NCI-H2029 treated with DMSO at 0.1 percent for 48 hours (cell line): ENCODE measurements around the gene RYR2.
"Not testable (repeated sequence)": the region's sequence is repeated elsewhere in the genome, so short reads cannot be mapped to it uniquely, and the experiment has no call there.

ENCODE experiments used
- DNase-seq: peaks from one replicate; lab custom pipeline; 2025; lab: John Stamatoyannopoulos, UW

Gene RYR2

DNA sequence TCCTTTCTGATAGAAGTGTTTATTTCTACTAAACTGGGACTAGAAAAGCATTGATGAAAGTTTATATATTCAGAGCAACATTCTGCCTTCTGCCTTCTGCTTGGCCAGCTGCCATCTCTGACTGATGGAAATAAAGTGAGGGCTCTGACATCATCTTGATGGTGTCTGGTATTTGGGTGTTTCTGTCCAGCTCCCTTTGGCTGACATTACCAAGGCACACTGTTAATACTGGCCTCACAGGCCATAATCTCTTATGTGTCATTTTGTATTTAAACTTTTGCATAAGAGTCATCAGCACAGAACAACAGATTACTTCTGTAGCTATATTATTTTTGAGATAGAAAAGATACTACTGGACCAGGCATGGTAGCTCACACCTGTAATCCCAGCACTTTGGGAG lies 216.9 kb downstream of the RYR2 start:
- no peak for DNase-seq

DNA sequence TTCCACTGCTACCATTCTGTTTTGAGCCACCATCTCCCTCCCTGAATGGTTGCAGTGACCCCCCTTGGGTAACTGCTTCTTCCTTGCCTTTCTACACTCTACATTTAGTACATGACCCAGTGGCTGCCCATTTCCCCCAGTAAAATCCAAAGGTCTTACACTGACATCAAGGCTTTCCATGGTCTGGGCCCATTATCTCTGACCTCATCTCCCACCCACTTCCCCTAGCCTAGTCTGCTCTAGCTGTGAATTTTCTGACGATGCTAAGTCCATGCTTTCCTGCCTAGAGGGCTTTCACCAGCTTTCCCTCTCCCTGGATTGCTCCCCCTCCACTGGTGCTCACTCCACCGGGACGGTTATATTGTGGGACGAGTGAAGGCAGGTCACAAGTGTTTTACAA lies 219.2 kb downstream of the RYR2 start:
- no peak for DNase-seq

DNA sequence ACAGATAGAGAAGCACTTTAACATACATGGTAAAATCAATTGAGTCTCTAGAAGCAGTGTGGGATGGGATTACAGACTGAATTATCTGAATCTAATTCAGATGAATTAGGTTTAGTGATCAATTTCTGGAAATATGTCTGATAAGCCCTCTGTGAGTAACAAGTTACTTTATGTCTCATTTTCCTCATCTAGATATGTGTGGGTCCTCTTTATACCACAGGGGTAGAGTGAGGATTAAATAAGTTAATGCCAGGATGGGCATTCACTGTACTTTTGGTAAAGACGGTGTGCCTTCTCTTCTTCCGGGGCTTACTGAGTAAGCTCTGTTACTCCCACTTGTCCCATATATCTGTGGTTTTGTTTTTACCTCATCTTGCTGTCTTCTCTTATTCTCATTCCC lies 225.8 kb downstream of the RYR2 start:
- DNase-seq = no peak

GRCh38 chr1:237269938-237270337 lies 228.0 kb downstream of the RYR2 start:
- DNase-seq = no peak

GRCh38 chr1:237270353-237270752 lies 228.4 kb downstream of the RYR2 start:
- DNase-seq = no peak

GRCh38 chr1:237277994-237278393 lies 236.0 kb downstream of the RYR2 start:
- DNase-seq = not testable (repeated sequence)

GRCh38 chr1:237279629-237280028 lies 237.6 kb downstream of the RYR2 start:
- no peak for DNase-seq

DNA sequence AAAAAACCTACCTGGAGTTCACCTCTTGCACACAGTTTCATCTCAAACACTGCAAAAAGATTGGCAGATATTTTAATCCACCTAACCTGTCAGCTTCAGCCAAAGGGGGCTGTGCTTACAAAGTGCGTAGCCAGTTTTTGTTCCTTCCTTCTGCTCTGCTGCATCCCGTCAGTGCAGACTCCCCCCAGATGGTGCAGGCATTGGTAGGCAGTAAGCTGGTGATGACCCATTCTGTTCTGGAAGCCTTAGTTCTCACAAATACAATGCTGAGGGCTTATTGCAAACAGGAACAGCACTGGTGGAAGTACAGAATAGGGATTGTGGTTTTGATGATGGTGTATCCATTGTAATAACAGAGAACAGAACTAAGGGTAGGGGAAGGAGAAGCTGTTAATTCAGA lies 239.5 kb downstream of the RYR2 start:
- DNase-seq = no peak

- DNase-seq = no peak
Measured at GRCh38 chr1:237282208-237282783, 240.3 kb downstream of the RYR2 start.

DNA sequence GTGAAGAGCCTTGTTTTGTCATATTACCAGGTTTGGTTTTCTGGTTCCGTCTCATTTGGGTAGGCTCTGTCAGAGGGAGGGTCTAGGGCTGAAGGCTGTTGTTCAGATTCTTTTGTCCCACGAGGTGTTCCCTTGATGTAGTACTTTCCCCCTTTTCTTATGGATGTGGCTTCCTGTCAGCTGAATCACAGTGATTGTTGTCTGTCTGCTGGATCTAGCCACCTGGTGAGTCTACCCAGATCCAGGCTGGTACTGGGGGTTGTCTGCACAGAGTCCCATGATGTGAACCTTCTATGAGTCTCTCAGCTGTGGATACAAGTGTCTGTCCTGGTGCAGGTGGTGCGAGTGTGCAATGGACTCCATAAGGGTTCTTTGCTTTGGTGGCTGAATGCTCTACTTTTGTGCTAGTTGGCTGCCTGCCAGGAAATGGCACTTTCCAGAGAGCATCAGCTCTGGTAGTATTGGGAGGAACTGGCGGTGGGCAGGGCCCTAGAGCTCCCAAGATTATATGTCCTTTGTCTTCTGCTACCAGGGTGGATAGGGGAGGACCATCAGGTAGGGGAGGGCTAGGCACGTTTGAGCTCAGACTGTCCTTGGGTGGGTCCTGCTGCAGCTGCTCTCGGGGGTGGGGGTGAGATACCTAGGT lies 246.0 kb downstream of the RYR2 start:
- no peak for DNase-seq

DNA sequence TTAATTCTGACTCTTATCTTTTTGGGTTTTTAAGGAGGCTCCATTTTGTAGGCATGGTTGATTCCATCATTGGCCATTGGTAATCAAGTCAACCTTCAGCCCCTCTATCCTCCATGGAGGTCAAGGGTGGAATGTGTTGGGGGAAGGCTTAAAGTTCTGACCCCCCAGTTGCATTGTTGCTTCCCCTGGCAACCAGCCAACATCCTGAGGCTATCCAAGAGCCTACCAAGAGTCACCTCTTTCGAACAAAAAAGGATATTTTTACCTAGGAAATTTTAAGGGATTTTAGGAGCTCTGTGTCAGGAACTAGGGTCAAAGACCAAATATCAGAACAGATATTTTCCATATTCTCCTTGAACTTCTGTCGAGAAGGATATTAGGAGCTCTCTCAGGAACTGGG lies 251.8 kb downstream of the RYR2 start:
- DNase-seq = no peak

DNA sequence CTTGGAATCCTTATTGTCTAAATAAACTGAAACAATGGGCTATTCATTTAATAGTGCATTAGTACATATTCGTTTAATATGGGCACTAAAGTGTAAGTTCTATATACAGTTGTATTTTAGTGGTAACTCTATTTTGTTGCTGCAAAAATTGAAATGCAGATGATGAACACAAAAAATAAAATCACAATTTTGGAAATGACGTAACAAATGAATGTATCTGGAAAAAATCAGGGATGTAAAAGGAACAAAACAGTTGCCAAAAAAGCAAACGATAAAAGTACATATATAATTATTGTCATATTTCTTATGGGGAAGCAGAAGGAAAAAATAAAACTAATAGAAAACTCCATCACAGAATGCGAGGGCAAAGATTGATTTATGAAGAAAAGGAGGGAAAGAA lies 254.9 kb downstream of the RYR2 start:
- DNase-seq = no peak

- DNase-seq = no peak
Measured at GRCh38 chr1:237300642-237301041, 258.7 kb downstream of the RYR2 start.

DNA sequence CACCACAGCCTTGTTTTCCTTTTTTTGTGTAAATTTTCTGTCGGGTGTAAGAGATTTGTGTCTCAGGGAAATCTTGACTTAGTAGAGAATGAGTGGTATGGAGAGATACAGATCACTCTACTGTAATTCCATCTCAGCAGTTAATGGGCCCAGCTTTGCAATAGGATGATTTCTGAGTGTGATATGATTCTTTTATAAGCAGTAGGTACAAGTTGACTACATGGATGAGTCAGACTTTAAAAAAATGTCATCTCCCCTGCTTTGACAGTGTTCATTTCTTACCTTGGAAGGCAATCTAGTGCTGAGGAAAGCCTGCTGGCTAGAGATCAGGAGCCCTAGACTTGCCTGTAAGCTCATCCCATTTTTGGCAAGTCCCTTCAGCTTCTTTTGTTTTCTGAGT lies 261.9 kb downstream of the RYR2 start:
- DNase-seq = no peak

DNA sequence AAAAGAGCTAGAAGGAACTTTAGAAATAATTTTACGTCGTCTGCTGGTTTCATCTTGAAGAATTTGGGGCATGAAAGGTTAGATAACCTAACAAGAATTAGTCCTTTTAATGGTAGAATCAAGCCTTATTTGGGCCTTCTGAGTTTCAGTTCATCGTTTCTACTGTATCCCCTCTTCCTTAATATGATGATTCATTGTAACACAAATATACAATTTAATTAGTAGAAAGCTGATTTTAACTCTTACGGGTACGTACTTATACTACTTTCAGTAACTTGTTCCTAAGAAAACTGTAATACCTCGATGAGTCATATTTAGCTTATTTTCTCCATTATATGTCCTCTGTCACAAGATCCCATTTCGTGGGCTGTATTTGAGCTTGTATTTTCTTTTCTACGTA lies 264.7 kb downstream of the RYR2 start:
- no peak for DNase-seq

DNA sequence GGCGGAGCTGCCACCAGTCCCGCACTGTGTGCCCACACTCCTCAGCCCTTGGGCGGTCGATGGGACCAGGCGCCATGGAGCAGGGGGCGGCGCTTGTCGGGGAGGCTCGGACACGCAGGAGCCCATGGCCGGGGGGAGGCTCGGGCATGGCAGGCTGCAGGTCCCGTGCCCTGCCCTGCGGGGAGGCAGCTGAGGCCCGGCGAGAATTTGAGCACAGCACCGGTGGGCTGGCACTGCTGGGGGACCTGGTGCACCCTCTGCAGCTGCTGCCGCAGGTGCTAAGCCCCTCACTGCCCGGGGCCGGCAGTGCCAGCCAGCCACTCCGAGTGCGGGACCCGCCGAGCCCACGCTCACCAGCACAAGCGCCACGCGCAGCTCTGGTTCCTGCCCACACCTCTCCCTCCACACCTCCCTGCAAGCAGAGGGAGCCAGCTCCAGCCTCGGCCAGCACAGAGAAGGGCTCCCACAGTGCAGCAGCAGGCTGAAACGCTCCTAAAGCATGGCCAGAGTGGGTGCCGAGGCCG lies 267.7 kb downstream of the RYR2 start:
- no peak for DNase-seq

DNA sequence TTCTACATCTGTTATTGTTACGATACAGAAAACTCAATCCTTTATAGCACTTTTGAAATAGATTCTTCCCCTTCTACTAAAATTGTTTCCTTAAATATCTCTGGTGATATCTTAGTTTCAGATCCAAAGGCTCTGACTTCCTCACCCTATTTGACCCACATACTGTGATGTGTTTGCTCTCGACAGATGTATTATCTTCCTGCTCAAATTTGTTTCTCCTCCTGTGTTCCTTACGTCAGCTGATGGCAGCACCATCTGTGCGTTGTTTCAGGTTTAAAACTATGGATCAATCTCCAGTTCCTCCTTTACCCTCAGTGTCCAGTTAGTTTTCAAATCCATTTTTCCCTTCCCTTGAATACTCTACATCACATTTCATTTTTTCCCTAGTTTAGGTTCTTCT lies 274.4 kb downstream of the RYR2 start:
- DNase-seq = no peak

DNA sequence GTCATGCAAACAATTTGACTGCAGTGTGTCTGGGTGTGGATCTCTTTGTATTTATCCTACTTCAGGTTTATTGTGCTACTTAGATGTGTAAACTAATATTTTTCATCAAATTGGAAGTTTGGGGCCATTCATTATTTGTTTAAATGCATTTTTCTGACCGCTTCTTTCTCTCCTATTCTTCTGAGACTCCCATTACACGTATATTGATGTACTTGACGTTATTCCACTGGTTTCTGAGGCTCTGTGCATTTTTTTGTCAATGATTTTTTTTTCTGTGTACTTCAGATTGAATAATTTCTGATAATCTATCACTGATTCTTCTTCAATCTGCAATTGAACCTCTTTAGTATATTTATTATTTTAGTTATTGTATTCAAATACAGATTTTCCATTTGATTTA lies 276.8 kb downstream of the RYR2 start:
- no peak for DNase-seq

DNA sequence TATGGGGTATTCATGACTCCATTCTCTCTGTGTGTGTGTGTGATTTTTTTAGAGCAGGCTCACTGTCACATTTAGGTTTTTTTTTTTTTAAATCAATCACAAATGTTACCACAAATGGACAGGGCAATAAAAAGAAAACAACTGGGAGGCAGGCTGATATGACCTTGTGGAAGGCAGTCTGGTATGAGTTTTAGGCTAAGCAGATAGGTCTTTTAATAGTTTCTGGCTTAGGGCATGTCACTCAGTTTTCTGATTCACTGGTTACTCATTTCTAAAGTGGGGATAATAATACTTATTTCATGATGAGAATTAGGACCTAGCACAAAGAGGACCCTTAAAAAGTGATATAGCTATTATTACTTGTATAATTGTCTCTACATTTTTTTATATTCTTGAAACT lies 278.9 kb downstream of the RYR2 start:
- no peak for DNase-seq

DNA sequence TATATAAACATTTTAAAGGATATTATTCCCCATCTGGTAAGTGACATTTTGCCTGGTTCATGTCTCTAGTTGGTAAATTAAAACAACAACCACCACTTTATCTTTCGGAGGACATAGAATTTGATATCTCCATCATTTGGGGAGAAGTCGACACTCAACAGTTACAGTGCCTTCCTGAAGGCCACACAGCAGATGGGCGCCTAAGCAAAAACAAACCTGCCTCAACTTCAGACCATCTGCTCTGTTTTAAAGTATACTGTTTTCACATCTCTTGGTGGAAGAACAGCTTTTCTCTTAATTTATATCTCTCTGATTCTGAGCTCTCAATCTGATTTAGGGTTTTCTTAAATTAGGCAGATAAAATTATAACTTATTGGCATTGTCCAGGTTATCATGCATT lies 282.2 kb downstream of the RYR2 start:
- no peak for DNase-seq

GRCh38 chr1:237327061-237327460 lies 285.1 kb downstream of the RYR2 start:
- no peak for DNase-seq

DNA sequence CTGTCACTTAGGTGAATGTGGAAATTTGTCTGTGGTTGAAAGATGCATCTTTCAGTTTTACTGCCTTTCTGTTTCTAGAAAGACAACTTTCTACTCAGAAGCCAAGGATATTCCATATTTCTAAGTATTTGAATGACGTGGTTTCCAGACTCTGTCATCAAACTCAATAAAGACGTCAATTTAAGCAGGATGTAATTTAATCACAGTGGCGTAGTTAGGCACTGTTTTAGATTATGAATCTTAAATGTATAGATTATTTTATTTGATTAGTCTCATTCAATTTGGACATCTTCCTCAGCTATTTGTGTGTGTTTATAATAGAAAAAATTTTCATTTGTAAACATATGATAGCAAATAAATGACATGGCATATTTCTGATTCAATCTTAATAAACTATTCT lies 298.9 kb downstream of the RYR2 start:
- no peak for DNase-seq

DNA sequence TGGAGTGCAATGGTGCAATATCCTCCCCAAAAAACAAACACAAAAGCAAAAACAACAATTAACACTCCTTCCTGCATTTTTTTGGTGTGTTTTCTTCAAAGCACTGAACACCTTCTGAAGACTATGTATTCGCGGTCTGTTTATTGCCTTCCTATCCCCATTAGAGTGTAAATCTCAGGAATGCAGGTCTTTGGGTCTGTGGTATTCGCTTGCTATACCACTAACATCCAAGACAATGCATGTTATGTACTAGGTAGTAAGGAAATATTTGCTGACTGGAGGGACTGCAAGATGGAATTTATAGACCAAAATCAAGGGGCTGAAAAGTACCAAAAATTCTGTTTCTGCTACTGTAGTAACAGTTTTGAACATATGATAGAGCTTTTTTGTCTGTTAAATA lies 299.4 kb downstream of the RYR2 start:
- DNase-seq = no peak

DNA sequence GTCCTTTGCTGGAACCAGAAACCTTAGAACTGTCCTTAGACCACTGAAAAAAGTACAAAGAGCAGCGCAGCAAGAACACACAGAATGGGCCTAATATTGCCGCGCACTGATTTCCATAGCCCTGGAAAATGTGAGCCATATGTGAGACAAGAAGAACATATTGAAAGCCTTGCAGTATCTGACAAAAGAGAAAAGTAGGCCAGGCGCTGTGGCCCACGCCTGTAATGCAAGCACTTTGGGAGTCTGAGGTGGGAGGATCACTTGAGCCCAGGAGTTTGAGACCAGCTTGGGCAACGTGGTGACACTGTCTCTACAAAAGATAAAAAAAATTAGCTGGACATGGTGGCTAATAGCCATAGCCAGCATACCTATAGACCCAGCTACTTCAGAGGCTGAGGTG lies 300.7 kb downstream of the RYR2 start:
- DNase-seq = no peak
